HCT116 (cell line): Measurements from ENCODE around the gene IL6R. TPM values are rescaled to one million over a fixed set of nuclear protein-coding genes. Genes with fewer than 3 reads are reported as not detected.

Experiments
- ATAC-seq: fragments of 200-7000 bp; cut with Tn5 transposase; 2 replicates; pipeline ENCODE4 v1.9.1; 2020; ENCODE audit warnings: mild to moderate bottlenecking, moderate library complexity
- BruUV-seq: library from RNA; stranded (reverse); fragments of 400-500 nt; replicated peaks from 2 replicates; lab custom pipeline; 2021; lab: Mats Ljungman, UMichigan
- CTCF ChIA-PET: fragments of 300-600 bp; sonication (Branson Sonifier 250); formaldehyde crosslinking; loops from one replicate; lab custom pipeline; 2021; ENCODE audit warnings: antibody characterized with exemption; lab: Charles Lee
- POLR2A ChIA-PET: fragments of 300-600, 350-600 bp; sonication (Branson Sonifier 250); formaldehyde crosslinking; loops from one replicate; lab custom pipeline; 2021; ENCODE audit warnings: antibody characterized with exemption; lab: Charles Lee
- RAD21 ChIA-PET, 2 experiments: fragments of 300-600 bp; sonication (Branson Sonifier 250); formaldehyde crosslinking; loops; one replicate each; lab custom pipeline; 2023; ENCODE audit warnings: low total read pairs in 2 of 2; ENCODE audit not compliant: uncharacterized antibody in 2 of 2, unreplicated experiment in 2 of 2, low non-redundant PET in 1 of 2; lab: Charles Lee
- DNase-seq: peaks from one replicate; pipeline ENCODE4 v3.0.0-alpha.2; 2010; ENCODE audit warnings: low read depth, low spot score
- H2AFZ ChIP-seq: fragments of 200-600 bp; shearing (Covaris generic), sonication (generic); 2 replicates; pipeline ENCODE4 v1.6.1; 2017; ENCODE audit warnings: low read depth, mixed run types, mixed read lengths, antibody characterized with exemption, low read length; ENCODE audit not compliant: poor library complexity, severe bottlenecking
- H3K27ac ChIP-seq: 2 replicates; pipeline ENCODE4 v1.5.1; 2012; ENCODE audit warnings: low read depth, low read length
- H3K27me3 ChIP-seq: fragments of 200-600 bp; sonication (generic); 2 replicates; pipeline ENCODE4 v1.6.1; 2016; ENCODE audit warnings: mixed run types, low read length, mixed read lengths; ENCODE audit not compliant: insufficient read depth
- H3K36me3 ChIP-seq, 2 experiments: fragments of 200-500 bp in 1 of 2; fragments of 200-600 bp in 1 of 2; sonication (Bioruptor generic) in 1 of 2; sonication (generic) in 1 of 2; 2 replicates each; pipeline versions ENCODE4 v1.5.1 to v1.6.1; 2014 to 2016; ENCODE audit warnings: low read length in 2 of 2, inconsistent platforms in 1 of 2, mixed read lengths in 1 of 2, mixed run types in 1 of 2; ENCODE audit not compliant: insufficient read depth in 2 of 2, control insufficient read depth in 1 of 2
- H3K4me1 ChIP-seq, 2 experiments: fragments of 200-600 bp in 1 of 2; sonication (generic) in 1 of 2; 2 replicates each; pipeline versions ENCODE4 v1.5.1 to v1.6.1; 2012 to 2017; ENCODE audit warnings: low read length in 2 of 2, inconsistent platforms in 1 of 2, mild to moderate bottlenecking in 1 of 2, mixed read lengths in 1 of 2, mixed run types in 1 of 2, moderate library complexity in 1 of 2; ENCODE audit not compliant: insufficient read depth in 2 of 2, control insufficient read depth in 1 of 2
- H3K4me2 ChIP-seq: fragments of 200-600 bp; sonication (generic); 2 replicates; pipeline ENCODE4 v1.6.1; 2017; ENCODE audit warnings: mixed run types, low read length, mixed read lengths
- H3K4me3 ChIP-seq, 2 experiments: fragments of 200-600 bp in 1 of 2; sonication (generic) in 1 of 2; replicated peaks in 1 of 2; 2 replicates each; pipeline ENCODE4 v1.5.1; 2011 to 2016; ENCODE audit warnings: low read length in 2 of 2, control low read depth in 1 of 2, low read depth in 1 of 2, mild to moderate bottlenecking in 1 of 2, mixed read lengths in 1 of 2, mixed run types in 1 of 2
- H3K79me2 ChIP-seq: fragments of 200-600 bp; sonication (generic); 2 replicates; pipeline ENCODE4 v1.6.1; 2017; ENCODE audit warnings: mild to moderate bottlenecking, mixed run types, low read length, moderate library complexity, mixed read lengths; ENCODE audit not compliant: insufficient read depth
- H3K9ac ChIP-seq: fragments of 200-600 bp; sonication (generic); 2 replicates; pipeline ENCODE4 v1.6.1; 2016; ENCODE audit warnings: low read length, mixed read lengths
- H3K9me2 ChIP-seq: fragments of 200-600 bp; sonication (generic), shearing (Covaris generic); 2 replicates; pipeline ENCODE4 v1.6.1; 2017; ENCODE audit warnings: mixed run types, mild to moderate bottlenecking, moderate library complexity; ENCODE audit not compliant: insufficient read depth
- H3K9me3 ChIP-seq, 2 experiments: fragments of 200-500 bp in 1 of 2; fragments of 200-600 bp in 1 of 2; sonication (Bioruptor generic) in 1 of 2; sonication (generic) in 1 of 2; 2 replicates each; pipeline ENCODE4 v1.6.1; 2014 to 2017; ENCODE audit warnings: low read length in 2 of 2, mixed read lengths in 2 of 2, inconsistent platforms in 1 of 2, low read depth in 1 of 2, mild to moderate bottlenecking in 1 of 2, mixed run types in 1 of 2, moderate library complexity in 1 of 2; ENCODE audit not compliant: control insufficient read depth in 1 of 2, insufficient read depth in 1 of 2
- H4K20me1 ChIP-seq: fragments of 200-600 bp; sonication (generic), shearing (Covaris generic); 2 replicates; pipeline ENCODE4 v1.6.1; 2017; ENCODE audit warnings: mixed run types, mild to moderate bottlenecking, moderate library complexity; ENCODE audit not compliant: insufficient read depth
- CBX3 ChIP-seq: IDR thresholded peaks from 2 replicates; pipeline ENCODE4 v1.6.1; 2012; ENCODE audit warnings: low read depth
- CEBPB ChIP-seq: IDR thresholded peaks from 2 replicates; pipeline ENCODE4 v1.6.1; 2012; ENCODE audit warnings: low read depth
- CTCF ChIP-seq, 3 experiments: fragments of 200-600 bp in 1 of 3; sonication (generic) in 1 of 3; IDR thresholded peaks in 2 of 3; conservative IDR thresholded peaks in 1 of 3; 2 replicates each; pipeline ENCODE4 v1.5.1; 2012 to 2017; ENCODE audit warnings: low read depth in 2 of 3, low read length in 2 of 3, antibody characterized with exemption in 1 of 3, borderline replicate concordance in 1 of 3, control low read depth in 1 of 3, mild to moderate bottlenecking in 1 of 3, mixed read lengths in 1 of 3, mixed run types in 1 of 3, moderate library complexity in 1 of 3; ENCODE audit not compliant: insufficient read depth in 1 of 3
- ELF1 ChIP-seq: IDR thresholded peaks from 2 replicates; pipeline ENCODE4 v1.6.1; 2012; ENCODE audit warnings: low read depth, borderline replicate concordance
- EZH2phosphoT487 ChIP-seq: fragments of 200-600 bp; IDR thresholded peaks from 2 replicates; pipeline ENCODE4 v1.6.1; 2018; ENCODE audit warnings: antibody characterized with exemption, borderline replicate concordance
- FOSL1 ChIP-seq: IDR thresholded peaks from 2 replicates; pipeline ENCODE4 v1.6.1; 2012; ENCODE audit warnings: low read depth
- JUND ChIP-seq: IDR thresholded peaks from 2 replicates; pipeline ENCODE4 v1.6.1; 2012
- POLR2A ChIP-seq: IDR thresholded peaks from 2 replicates; pipeline ENCODE4 v1.7.0; 2011; ENCODE audit warnings: borderline replicate concordance; ENCODE audit not compliant: insufficient read depth, insufficient read length; ENCODE audit errors: extremely low read depth
- POLR2AphosphoS5 ChIP-seq: IDR thresholded peaks from 2 replicates; pipeline ENCODE4 v1.6.1; 2011; ENCODE audit warnings: mild to moderate bottlenecking, low read depth, low read length, moderate library complexity
- REST ChIP-seq: IDR thresholded peaks from 2 replicates; pipeline ENCODE4 v1.6.1; 2012; ENCODE audit warnings: low read depth
- SIN3A ChIP-seq: IDR thresholded peaks from 2 replicates; pipeline ENCODE4 v1.6.1; 2012; ENCODE audit warnings: low read depth
- SP1 ChIP-seq: IDR thresholded peaks from 2 replicates; pipeline ENCODE4 v1.6.1; 2012; ENCODE audit warnings: low read depth
- SRF ChIP-seq: IDR thresholded peaks from 2 replicates; pipeline ENCODE4 v1.6.1; 2012; ENCODE audit warnings: low read depth
- TCF7L2 ChIP-seq: IDR thresholded peaks from 2 replicates; pipeline ENCODE4 v1.7.0; 2011; ENCODE audit warnings: borderline replicate concordance, inconsistent platforms; ENCODE audit not compliant: insufficient read depth, insufficient read length; ENCODE audit errors: extremely low read depth
- YY1 ChIP-seq: IDR thresholded peaks from 2 replicates; pipeline ENCODE4 v1.6.1; 2011; ENCODE audit warnings: low read length, low read depth, moderate library complexity, mild to moderate bottlenecking; ENCODE audit not compliant: insufficient replicate concordance; ENCODE audit errors: extremely low read depth
- ZFX ChIP-seq: fragments of 450-650 bp; IDR thresholded peaks from 2 replicates; pipeline ENCODE4 v1.6.1; 2017
- ZNF274 ChIP-seq: fragments of 200-500 bp; sonication (Bioruptor generic); IDR thresholded peaks from 2 replicates; pipeline ENCODE4 v1.6.1; 2014; ENCODE audit warnings: mild to moderate bottlenecking, low read depth, low read length, inconsistent platforms
- intact Hi-C: fragments of 100-400 bp; cut with micrococcal nuclease; formaldehyde crosslinking; loops from 2 replicates; pipeline ENCODE4 v1.10.0; 2022
- total RNA-seq: library from RNA; stranded (reverse); gene quantifications from one replicate; pipeline ENCODE4 v1.2.1, GENCODE V29; 2021; ENCODE audit not compliant: unreplicated experiment
- TF ChIP-seq, protein P1 (sequence below): IDR thresholded peaks from 2 replicates; pipeline ENCODE4 v1.6.1; 2012
- TF ChIP-seq, protein P2 (sequence below): IDR thresholded peaks from 2 replicates; pipeline ENCODE4 v1.6.1; 2011; ENCODE audit warnings: mild to moderate bottlenecking, low read length, moderate library complexity; ENCODE audit not compliant: insufficient replicate concordance; ENCODE audit errors: extremely low read depth

The IL6R gene
- total RNA-seq, 1 experiment from 2014 or later, result 6.8 TPM

DNA sequence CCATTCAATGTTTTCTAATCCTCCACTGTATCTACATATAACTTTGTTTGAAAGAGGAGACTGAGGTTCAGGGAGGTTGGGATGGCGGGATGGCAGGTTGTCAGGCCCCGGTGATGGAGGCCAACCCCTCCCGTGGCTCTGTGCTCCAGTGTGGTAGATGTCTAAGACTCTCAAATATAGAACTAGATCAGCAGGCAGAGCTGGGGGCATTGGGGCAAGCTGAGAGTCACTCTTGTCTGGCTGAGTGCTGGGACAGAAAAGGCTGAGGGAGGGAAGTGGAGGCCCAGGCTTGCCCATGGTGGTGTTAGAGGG, 1.7 kb downstream of the IL6R start:
- RAD21 ChIA-PET, result no interaction called here
- Histone ChIP-seq H3K4me2 (peak overlapping the region; percentile 93), H3K4me1 (peaks cover 30 to 36% of the 10 kb centered on the region in 2 experiments), H3K9ac (peak overlapping the region; percentile 77), H4K20me1 (no peaks in the 10 kb centered on the region), H3K36me3 (no peaks in the 10 kb centered on the region), H3K27ac (no peak overlapping the region), H3K4me3 (no peak overlapping the region; a peak in 1 of 4 replicates), H3K79me2 (no peaks in the 10 kb centered on the region), H3K27me3 (no peaks in the 10 kb centered on the region; the same call in 1 of the 2 replicates), H3K9me2 (no peaks in the 10 kb centered on the region), H2AFZ (no peak overlapping the region), H3K9me3 (no peaks in the 10 kb centered on the region)
- DNase-seq (no peak), ATAC-seq (no peak)
- TF ChIP-seq, protein P1, sequence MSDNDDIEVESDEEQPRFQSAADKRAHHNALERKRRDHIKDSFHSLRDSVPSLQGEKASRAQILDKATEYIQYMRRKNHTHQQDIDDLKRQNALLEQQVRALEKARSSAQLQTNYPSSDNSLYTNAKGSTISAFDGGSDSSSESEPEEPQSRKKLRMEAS, result no peak
- no peak for TF ChIP-seq ZFX
- TF ChIP-seq EZH2phosphoT487, result no peak
- TF ChIP-seq, protein P2, sequence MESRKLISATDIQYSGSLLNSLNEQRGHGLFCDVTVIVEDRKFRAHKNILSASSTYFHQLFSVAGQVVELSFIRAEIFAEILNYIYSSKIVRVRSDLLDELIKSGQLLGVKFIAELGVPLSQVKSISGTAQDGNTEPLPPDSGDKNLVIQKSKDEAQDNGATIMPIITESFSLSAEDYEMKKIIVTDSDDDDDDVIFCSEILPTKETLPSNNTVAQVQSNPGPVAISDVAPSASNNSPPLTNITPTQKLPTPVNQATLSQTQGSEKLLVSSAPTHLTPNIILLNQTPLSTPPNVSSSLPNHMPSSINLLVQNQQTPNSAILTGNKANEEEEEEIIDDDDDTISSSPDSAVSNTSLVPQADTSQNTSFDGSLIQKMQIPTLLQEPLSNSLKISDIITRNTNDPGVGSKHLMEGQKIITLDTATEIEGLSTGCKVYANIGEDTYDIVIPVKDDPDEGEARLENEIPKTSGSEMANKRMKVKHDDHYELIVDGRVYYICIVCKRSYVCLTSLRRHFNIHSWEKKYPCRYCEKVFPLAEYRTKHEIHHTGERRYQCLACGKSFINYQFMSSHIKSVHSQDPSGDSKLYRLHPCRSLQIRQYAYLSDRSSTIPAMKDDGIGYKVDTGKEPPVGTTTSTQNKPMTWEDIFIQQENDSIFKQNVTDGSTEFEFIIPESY, result no peak
- TF ChIP-seq POLR2A, result no peak
- no peak for TF ChIP-seq JUND
- TF ChIP-seq TCF7L2, result no peak
- TF ChIP-seq YY1, result no peak
- TF ChIP-seq POLR2AphosphoS5, result no peak
- no peak for TF ChIP-seq CBX3
- no peak for TF ChIP-seq SP1
- no peak for TF ChIP-seq SIN3A
- TF ChIP-seq SRF, result no peak
- no peak for TF ChIP-seq CEBPB
- no peak for TF ChIP-seq CTCF (IDR thresholded peaks at IDR 0.05 in 2 of 3, conservative IDR thresholded peaks at IDR 0.05 in 1 of 3; ENCODE audit: borderline replicate concordance in 1 of 3, insufficient read depth in 1 of 3, low read depth in 2 of 3, low read length in 2 of 3)
- TF ChIP-seq FOSL1, result no peak
- no peak for TF ChIP-seq ELF1
- TF ChIP-seq ZNF274, result no peak
- TF ChIP-seq REST, result no peak
- POLR2A ChIA-PET, result interaction anchor here (1.5 kb wide), 1 partner anchor 12 kb away, joined by 8 read pairs; no protein-coding TSS in a partner anchor
- intact Hi-C loops, result loop anchor here (1.0 to 5.0 kb wide), 2 partner anchors 13 to 150 kb away; partner anchors contain the start of gene UBE2Q1
- CTCF ChIA-PET, result interaction anchor here (1.1 to 2.2 kb wide), 3 partner anchors 12 to 140 kb away, joined by 3 to 9 read pairs (median 5); no protein-coding TSS in a partner anchor
- BruUV-seq, result no TSS peak
